HL-60 (cell line): Measurements from ENCODE around the gene TNS2.

Experiments used
- CTCF ChIP-seq: IDR thresholded peaks from one replicate; pipeline ENCODE4 v1.5.1; 2011; ENCODE audit warnings: low read length, control low read depth, inconsistent platforms; ENCODE audit not compliant: insufficient read depth
- GABPA ChIP-seq: IDR thresholded peaks from 2 replicates; pipeline ENCODE4 v1.6.1; 2012; ENCODE audit warnings: low read depth
- POLR2AphosphoS5 ChIP-seq: IDR thresholded peaks from 2 replicates; pipeline ENCODE4 v1.6.1; 2012; ENCODE audit warnings: low read depth
- REST ChIP-seq: IDR thresholded peaks from 2 replicates; pipeline ENCODE4 v1.6.1; 2012; ENCODE audit warnings: low read depth; ENCODE audit not compliant: insufficient replicate concordance

- TF ChIP-seq CTCF (no peak), REST (no peak), POLR2AphosphoS5 (no peak), GABPA (no peak)
Measured at GRCh38 chr12:53004582-53004981, 45.3 kb upstream of the TNS2 start.
